Right lobe of liver (tissue), 4 donors: ENCODE measurements around the gene MYBL2.

ENCODE experiments used
- POLR2A ChIP-seq: fragments of 450-650 bp; IDR thresholded peaks from one replicate; pipeline ENCODE4 v1.6.1; 2017; ENCODE audit warnings: antibody characterized with exemption, mild to moderate bottlenecking
- TF ChIP-seq, protein P1 (sequence below), 4 donors: fragments of 200-600 bp in 3 of 4; fragments of 450-650 bp in 1 of 4; IDR thresholded peaks; one replicate each; pipeline versions ENCODE4 v1.5.1 to v1.8.0; 2016 to 2022; ENCODE audit warnings: antibody characterized with exemption in 4 of 4, mild to moderate bottlenecking in 2 of 4
- donor health status: DM: no; HTN: no; CAD: no.
- donor health status: DM: no; HTN: no; CAD: no.
- donor health status: DM: no; HTN: yes; CAD: no.

- TF ChIP-seq, protein P1, sequence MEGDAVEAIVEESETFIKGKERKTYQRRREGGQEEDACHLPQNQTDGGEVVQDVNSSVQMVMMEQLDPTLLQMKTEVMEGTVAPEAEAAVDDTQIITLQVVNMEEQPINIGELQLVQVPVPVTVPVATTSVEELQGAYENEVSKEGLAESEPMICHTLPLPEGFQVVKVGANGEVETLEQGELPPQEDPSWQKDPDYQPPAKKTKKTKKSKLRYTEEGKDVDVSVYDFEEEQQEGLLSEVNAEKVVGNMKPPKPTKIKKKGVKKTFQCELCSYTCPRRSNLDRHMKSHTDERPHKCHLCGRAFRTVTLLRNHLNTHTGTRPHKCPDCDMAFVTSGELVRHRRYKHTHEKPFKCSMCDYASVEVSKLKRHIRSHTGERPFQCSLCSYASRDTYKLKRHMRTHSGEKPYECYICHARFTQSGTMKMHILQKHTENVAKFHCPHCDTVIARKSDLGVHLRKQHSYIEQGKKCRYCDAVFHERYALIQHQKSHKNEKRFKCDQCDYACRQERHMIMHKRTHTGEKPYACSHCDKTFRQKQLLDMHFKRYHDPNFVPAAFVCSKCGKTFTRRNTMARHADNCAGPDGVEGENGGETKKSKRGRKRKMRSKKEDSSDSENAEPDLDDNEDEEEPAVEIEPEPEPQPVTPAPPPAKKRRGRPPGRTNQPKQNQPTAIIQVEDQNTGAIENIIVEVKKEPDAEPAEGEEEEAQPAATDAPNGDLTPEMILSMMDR (IDR thresholded peaks at IDR 0.05), result no peak
- no peak for TF ChIP-seq POLR2A
Measured at GRCh38 chr20:43728686-43729255, 61.9 kb downstream of the MYBL2 start.
